A673 (cell line): ENCODE results near the gene MON1B. TPM values are rescaled to one million over a fixed set of nuclear protein-coding genes. Genes with fewer than 3 reads are reported as not detected.

Experiments
- BruUV-seq: library from RNA; stranded (reverse); fragments of 400-500 nt; replicated peaks from 2 replicates; lab custom pipeline; 2021; lab: Mats Ljungman, UMichigan
- CTCF ChIA-PET: fragments of 300-600 bp; sonication (Branson Sonifier 250); formaldehyde crosslinking; loops from one replicate; lab custom pipeline; 2022; ENCODE audit warnings: antibody characterized with exemption; lab: Charles Lee
- POLR2A ChIA-PET: fragments of 300-600 bp; sonication (Branson Sonifier 250); formaldehyde crosslinking; loops from one replicate; lab custom pipeline; 2022; ENCODE audit warnings: antibody characterized with exemption; ENCODE audit not compliant: low non-redundant PET; lab: Charles Lee
- DNase-seq: peaks from one replicate; pipeline ENCODE4 v3.0.0-alpha.2; 2015; ENCODE audit warnings: low spot score
- H3K27ac ChIP-seq: fragments of 200-600 bp; sonication (generic); 2 replicates; pipeline ENCODE4 v1.5.1; 2016; ENCODE audit warnings: mixed run types, low read depth, mild to moderate bottlenecking, mixed read lengths, antibody characterized with exemption, low read length; ENCODE audit not compliant: poor library complexity, severe bottlenecking
- H3K27me3 ChIP-seq: fragments of 200-600 bp; sonication (generic); replicated peaks from 2 replicates; pipeline ENCODE4 v1.6.1; 2017; ENCODE audit warnings: mixed run types, low read depth, mild to moderate bottlenecking, mixed read lengths, antibody characterized with exemption, low read length; ENCODE audit not compliant: insufficient read depth, poor library complexity
- H3K36me3 ChIP-seq: fragments of 200-600 bp; sonication (generic); 2 replicates; pipeline ENCODE4 v1.6.1; 2016; ENCODE audit warnings: mixed run types, mild to moderate bottlenecking, mixed read lengths, antibody characterized with exemption, low read length; ENCODE audit not compliant: insufficient read depth, poor library complexity, severe bottlenecking
- H3K4me1 ChIP-seq: fragments of 200-600 bp; sonication (generic); 2 replicates; pipeline ENCODE4 v1.6.1; 2017; ENCODE audit warnings: mixed run types, mild to moderate bottlenecking, mixed read lengths, antibody characterized with exemption, low read length; ENCODE audit not compliant: insufficient read depth, poor library complexity, severe bottlenecking
- H3K4me3 ChIP-seq: fragments of 200-600 bp; sonication (generic); 2 replicates; pipeline ENCODE4 v1.5.1; 2016; ENCODE audit warnings: low read depth, mixed run types, mild to moderate bottlenecking, mixed read lengths, low read length; ENCODE audit not compliant: poor library complexity, severe bottlenecking
- H3K9me3 ChIP-seq: fragments of 200-600 bp; sonication (generic); 2 replicates; pipeline ENCODE4 v1.6.1; 2016; ENCODE audit warnings: mixed run types, low read depth, mild to moderate bottlenecking, mixed read lengths, antibody characterized with exemption, low read length; ENCODE audit not compliant: poor library complexity, severe bottlenecking
- EZH2 ChIP-seq: fragments of 200-600 bp; sonication (generic); IDR thresholded peaks from 2 replicates; pipeline ENCODE4 v1.6.1; 2017; ENCODE audit warnings: borderline replicate concordance, low read depth, mild to moderate bottlenecking, mixed read lengths, antibody characterized with exemption, low read length; ENCODE audit not compliant: poor library complexity, severe bottlenecking
- intact Hi-C: fragments of 100-400 bp; cut with micrococcal nuclease; formaldehyde crosslinking; loops from one replicate; pipeline ENCODE4 v1.10.0; 2022; ENCODE audit not compliant: unreplicated experiment
- total RNA-seq: library from RNA; stranded (reverse); gene quantifications from 2 replicates; pipeline ENCODE4 v1.2.3, GENCODE V29; 2021
- TF ChIP-seq, protein P1 (sequence below): fragments of 300-800, 200-600 bp; sonication (generic); conservative IDR thresholded peaks from 2 replicates; pipeline ENCODE4 v1.5.1; 2017; ENCODE audit warnings: low read depth, mild to moderate bottlenecking, antibody characterized with exemption, low read length, moderate library complexity, mixed read lengths

MON1B gene
- total RNA-seq, 1 experiment from 2014 or later, result 44.1 TPM

DNA sequence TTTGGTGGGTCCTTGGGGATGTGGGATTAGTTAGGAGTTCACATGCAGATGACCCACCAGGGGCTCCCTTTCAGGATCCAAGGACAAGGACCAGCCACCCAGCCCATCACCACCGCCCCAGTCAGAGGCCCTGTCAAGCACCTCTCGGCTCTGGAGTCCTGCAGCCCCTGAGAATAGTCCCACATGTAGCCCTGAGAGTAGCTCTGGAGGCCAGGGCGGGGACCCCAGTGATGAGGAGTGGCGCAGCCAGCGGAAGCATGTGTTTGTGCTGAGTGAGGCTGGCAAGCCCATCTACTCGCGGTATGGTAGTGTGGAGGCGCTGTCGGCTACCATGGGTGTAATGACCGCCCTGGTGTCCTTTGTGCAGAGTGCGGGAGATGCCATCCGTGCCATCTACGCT is 2.4 kb downstream of the MON1B start:
- Histone ChIP-seq H3K36me3 (peaks cover 9% of the 10 kb centered on the region), H3K27me3 (no peaks in the 10 kb centered on the region), H3K27ac (no peak overlapping the region), H3K4me1 (peaks cover 5% of the 10 kb centered on the region), H3K9me3 (no peaks in the 10 kb centered on the region), H3K4me3 (no peak overlapping the region)
- ChIA-PET POLR2A (no interaction called here), CTCF (no interaction called here)
- no peak for TF ChIP-seq EZH2
- TF ChIP-seq, protein P1, sequence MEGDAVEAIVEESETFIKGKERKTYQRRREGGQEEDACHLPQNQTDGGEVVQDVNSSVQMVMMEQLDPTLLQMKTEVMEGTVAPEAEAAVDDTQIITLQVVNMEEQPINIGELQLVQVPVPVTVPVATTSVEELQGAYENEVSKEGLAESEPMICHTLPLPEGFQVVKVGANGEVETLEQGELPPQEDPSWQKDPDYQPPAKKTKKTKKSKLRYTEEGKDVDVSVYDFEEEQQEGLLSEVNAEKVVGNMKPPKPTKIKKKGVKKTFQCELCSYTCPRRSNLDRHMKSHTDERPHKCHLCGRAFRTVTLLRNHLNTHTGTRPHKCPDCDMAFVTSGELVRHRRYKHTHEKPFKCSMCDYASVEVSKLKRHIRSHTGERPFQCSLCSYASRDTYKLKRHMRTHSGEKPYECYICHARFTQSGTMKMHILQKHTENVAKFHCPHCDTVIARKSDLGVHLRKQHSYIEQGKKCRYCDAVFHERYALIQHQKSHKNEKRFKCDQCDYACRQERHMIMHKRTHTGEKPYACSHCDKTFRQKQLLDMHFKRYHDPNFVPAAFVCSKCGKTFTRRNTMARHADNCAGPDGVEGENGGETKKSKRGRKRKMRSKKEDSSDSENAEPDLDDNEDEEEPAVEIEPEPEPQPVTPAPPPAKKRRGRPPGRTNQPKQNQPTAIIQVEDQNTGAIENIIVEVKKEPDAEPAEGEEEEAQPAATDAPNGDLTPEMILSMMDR, result no peak
- BruUV-seq, result no TSS peak
- no peak for DNase-seq
- intact Hi-C loops, result no loop called here

DNA sequence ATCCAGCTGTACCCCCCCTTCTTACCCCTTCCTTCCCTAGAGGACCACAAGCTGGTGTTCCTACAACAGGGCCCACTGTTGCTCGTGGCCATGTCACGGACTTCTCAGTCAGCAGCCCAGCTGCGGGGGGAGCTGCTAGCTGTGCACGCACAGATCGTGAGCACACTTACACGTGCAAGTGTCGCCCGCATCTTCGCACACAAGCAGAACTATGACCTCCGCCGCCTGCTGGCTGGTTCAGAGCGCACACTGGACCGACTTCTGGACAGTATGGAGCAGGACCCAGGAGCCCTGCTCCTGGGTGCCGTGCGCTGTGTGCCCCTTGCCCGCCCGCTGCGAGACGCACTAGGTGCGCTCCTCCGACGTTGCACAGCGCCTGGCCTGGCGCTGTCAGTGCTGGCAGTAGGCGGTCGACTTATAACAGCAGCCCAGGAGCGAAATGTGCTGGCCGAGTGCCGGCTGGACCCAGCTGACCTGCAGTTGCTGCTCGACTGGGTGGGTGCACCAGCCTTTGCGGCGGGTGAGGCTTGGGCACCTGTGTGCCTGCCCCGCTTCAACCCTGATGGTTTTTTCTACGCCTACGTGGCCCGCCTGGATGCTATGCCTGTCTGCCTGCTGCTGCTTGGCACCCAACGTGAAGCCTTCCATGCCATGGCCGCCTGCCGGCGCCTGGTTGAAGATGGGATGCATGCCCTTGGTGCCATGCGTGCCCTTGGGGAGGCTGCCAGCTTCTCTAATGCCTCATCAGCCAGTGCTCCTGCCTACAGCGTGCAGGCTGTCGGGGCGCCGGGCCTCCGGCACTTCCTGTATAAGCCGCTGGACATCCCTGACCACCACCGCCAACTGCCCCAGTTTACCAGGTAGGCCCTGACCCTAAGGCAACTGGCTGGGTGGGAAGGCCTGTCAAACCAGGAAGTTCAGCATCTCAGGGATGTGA is 3.6 kb downstream of the MON1B start:
- Histone ChIP-seq H3K4me1 (peaks cover 5% of the 10 kb centered on the region), H3K4me3 (no peak overlapping the region), H3K27me3 (no peaks in the 10 kb centered on the region), H3K36me3 (peaks cover 20% of the 10 kb centered on the region), H3K27ac (no peak overlapping the region), H3K9me3 (no peaks in the 10 kb centered on the region)
- no TSS peak for BruUV-seq
- CTCF ChIA-PET, result no interaction called here
- DNase-seq, result no peak
- intact Hi-C loops, result no loop called here
- POLR2A ChIA-PET, result no interaction called here
- no peak for TF ChIP-seq EZH2
- TF ChIP-seq, protein P1, result no peak

DNA sequence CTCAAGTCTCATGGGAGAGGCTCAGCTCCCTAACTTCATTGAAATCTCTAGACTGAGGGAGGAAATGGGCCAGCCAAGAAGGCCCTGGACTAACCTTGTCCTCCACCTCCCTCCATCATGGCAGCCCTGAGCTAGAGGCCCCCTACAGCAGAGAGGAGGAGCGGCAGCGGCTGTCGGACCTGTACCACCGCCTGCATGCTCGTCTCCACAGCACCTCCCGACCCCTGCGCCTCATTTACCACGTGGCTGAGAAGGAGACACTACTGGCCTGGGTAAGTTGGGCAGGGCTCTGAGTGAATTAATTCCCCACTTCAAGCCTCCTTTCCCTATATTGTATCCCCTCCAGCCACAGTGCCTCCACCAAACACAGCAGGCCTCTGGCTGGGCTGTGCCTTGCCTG is 4.4 kb downstream of the MON1B start:
- no peak overlapping the region for H3K27ac ChIP-seq
- H3K27me3 ChIP-seq, result no peaks in the 10 kb centered on the region
- H3K36me3 ChIP-seq, result peaks cover 21% of the 10 kb centered on the region
- ChIA-PET POLR2A (no interaction called here), CTCF (no interaction called here)
- H3K4me1 ChIP-seq, result peaks cover 5% of the 10 kb centered on the region
- intact Hi-C loops, result no loop called here
- no peak overlapping the region for H3K4me3 ChIP-seq
- DNase-seq, result no peak
- no TSS peak for BruUV-seq
- no peaks in the 10 kb centered on the region for H3K9me3 ChIP-seq
- TF ChIP-seq, protein P1, result no peak
- no peak for TF ChIP-seq EZH2
